Activated naive CD4-positive, alpha-beta T cell treated with anti-CD3 and anti-CD28 coated beads, Interleukin-2, amount 50 U/mL, for 24 hours (primary cell): ENCODE measurements around the gene DCAF12.

Source experiments
- H3K27ac Mint-ChIP-seq: one replicate; pipeline ENCODE4 v1.8.0; 2021; ENCODE audit warnings: mild to moderate bottlenecking, mixed read lengths
- H3K27me3 Mint-ChIP-seq: one replicate; pipeline ENCODE4 v1.8.0; 2021; ENCODE audit warnings: mixed read lengths
- H3K36me3 Mint-ChIP-seq: one replicate; pipeline ENCODE4 v1.8.0; 2021; ENCODE audit warnings: mixed read lengths
- H3K4me1 Mint-ChIP-seq: one replicate; pipeline ENCODE4 v1.8.0; 2021; ENCODE audit warnings: mixed read lengths
- H3K4me3 Mint-ChIP-seq: one replicate; pipeline ENCODE4 v1.8.0; 2021; ENCODE audit warnings: mild to moderate bottlenecking, mixed read lengths
- H3K9me3 Mint-ChIP-seq: one replicate; pipeline ENCODE4 v1.8.0; 2021; ENCODE audit warnings: mixed read lengths

DCAF12 gene

GRCh38 chr9:34096751-34097150 is 29.7 kb downstream of the DCAF12 start:
- Mint-ChIP-seq H3K9me3 (no peaks in the 10 kb centered on the region), H3K4me1 (peaks cover 5% of the 10 kb centered on the region), H3K4me3 (no peak overlapping the region), H3K27me3 (no peaks in the 10 kb centered on the region), H3K36me3 (peaks cover 10% of the 10 kb centered on the region), H3K27ac (no peak overlapping the region)

DNA sequence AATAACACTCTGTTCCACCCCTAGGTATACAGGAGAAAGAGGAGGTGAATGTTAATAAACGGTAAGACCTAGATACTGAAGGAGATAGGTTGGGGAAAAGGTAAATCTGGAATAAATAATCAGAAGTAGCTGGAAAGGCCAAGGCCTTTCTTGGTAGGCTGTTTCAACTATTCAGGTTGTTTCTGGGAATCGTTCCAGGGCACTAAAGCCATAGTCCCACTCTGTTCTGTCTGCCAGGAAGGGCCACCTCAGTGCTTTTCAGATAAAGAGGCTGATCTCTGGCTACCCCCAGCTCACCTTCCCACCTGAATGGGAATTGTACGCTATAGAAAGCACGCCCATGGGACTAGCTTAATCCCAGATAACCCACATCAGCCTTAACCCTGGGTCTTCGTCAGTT is 32.9 kb downstream of the DCAF12 start:
- peaks cover 5% of the 10 kb centered on the region for H3K4me1 Mint-ChIP-seq
- peaks cover 12% of the 10 kb centered on the region for H3K36me3 Mint-ChIP-seq
- H3K27ac Mint-ChIP-seq: no peak overlapping the region

GRCh38 chr9:34089311-34089710 is 37.2 kb downstream of the DCAF12 start:
- no peak overlapping the region for H3K27ac Mint-ChIP-seq
- peaks cover 12% of the 10 kb centered on the region for H3K4me1 Mint-ChIP-seq
- H3K4me3 Mint-ChIP-seq: no peak overlapping the region
- H3K27me3 Mint-ChIP-seq: no peaks in the 10 kb centered on the region
- H3K36me3 Mint-ChIP-seq: peaks cover 16% of the 10 kb centered on the region
- no peaks in the 10 kb centered on the region for H3K9me3 Mint-ChIP-seq

More for the DNA sequence above, 32.9 kb downstream of the DCAF12 start:
- Mint-ChIP-seq H3K4me3 (no peak overlapping the region), H3K27me3 (no peaks in the 10 kb centered on the region), H3K9me3 (no peaks in the 10 kb centered on the region)

- H3K27ac Mint-ChIP-seq: no peak overlapping the region
- H3K4me3 Mint-ChIP-seq: no peak overlapping the region
Measured at GRCh38 chr9:34087370-34087769, 39.1 kb downstream of the DCAF12 start.

GRCh38 chr9:34086864-34087263 is 39.6 kb downstream of the DCAF12 start:
- no peaks in the 10 kb centered on the region for H3K9me3 Mint-ChIP-seq
- H3K4me1 Mint-ChIP-seq: peaks cover 8% of the 10 kb centered on the region
- H3K27me3 Mint-ChIP-seq: no peaks in the 10 kb centered on the region
- peaks cover 8% of the 10 kb centered on the region for H3K36me3 Mint-ChIP-seq
- no peak overlapping the region for H3K4me3 Mint-ChIP-seq
- no peak overlapping the region for H3K27ac Mint-ChIP-seq

More at GRCh38 chr9:34087370-34087769, 39.1 kb downstream of the DCAF12 start:
- H3K9me3 Mint-ChIP-seq: no peaks in the 10 kb centered on the region
- peaks cover 12% of the 10 kb centered on the region for H3K4me1 Mint-ChIP-seq
- no peaks in the 10 kb centered on the region for H3K27me3 Mint-ChIP-seq
- H3K36me3 Mint-ChIP-seq: peaks cover 11% of the 10 kb centered on the region

- Mint-ChIP-seq H3K36me3 (peaks cover 8% of the 10 kb centered on the region), H3K4me1 (peaks cover 7% of the 10 kb centered on the region), H3K9me3 (no peaks in the 10 kb centered on the region), H3K27me3 (no peaks in the 10 kb centered on the region), H3K4me3 (no peak overlapping the region), H3K27ac (peak overlapping the region; percentile 80)
Measured at GRCh38 chr9:34085581-34086500, 40.7 kb downstream of the DCAF12 start.

GRCh38 chr9:34084562-34084961 is 41.9 kb downstream of the DCAF12 start:
- Mint-ChIP-seq H3K4me3 (no peak overlapping the region), H3K36me3 (peaks cover 8% of the 10 kb centered on the region), H3K9me3 (no peaks in the 10 kb centered on the region), H3K27ac (no peak overlapping the region), H3K4me1 (peaks cover 7% of the 10 kb centered on the region), H3K27me3 (no peaks in the 10 kb centered on the region)

DNA sequence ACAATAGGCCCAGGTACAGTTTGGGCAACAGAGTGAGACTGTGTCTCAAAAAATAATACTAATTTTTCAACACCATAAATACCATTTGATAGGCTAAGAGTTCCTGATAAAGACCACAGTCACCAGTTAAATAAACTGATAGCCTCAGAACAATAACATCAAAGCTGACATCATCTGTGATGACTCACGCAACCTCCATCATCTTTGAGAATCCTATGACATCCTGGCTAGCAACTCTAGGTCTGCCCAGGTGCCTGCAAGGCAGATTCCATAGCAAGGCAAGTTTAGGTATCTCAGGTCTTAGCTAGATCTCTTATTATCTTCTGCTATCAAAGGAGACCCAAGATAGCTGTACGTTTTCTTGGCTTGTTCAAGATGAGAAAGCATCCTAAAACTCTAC is 47.3 kb downstream of the DCAF12 start:
- Mint-ChIP-seq H3K27me3 (no peaks in the 10 kb centered on the region), H3K27ac (no peak overlapping the region), H3K4me3 (no peak overlapping the region), H3K36me3 (no peaks in the 10 kb centered on the region), H3K4me1 (no peaks in the 10 kb centered on the region), H3K9me3 (no peaks in the 10 kb centered on the region)

GRCh38 chr9:34072868-34073590 is 53.5 kb downstream of the DCAF12 start:
- Mint-ChIP-seq H3K9me3 (no peaks in the 10 kb centered on the region), H3K36me3 (no peaks in the 10 kb centered on the region), H3K27ac (no peak overlapping the region), H3K4me3 (no peak overlapping the region), H3K27me3 (no peaks in the 10 kb centered on the region), H3K4me1 (no peaks in the 10 kb centered on the region)

DNA sequence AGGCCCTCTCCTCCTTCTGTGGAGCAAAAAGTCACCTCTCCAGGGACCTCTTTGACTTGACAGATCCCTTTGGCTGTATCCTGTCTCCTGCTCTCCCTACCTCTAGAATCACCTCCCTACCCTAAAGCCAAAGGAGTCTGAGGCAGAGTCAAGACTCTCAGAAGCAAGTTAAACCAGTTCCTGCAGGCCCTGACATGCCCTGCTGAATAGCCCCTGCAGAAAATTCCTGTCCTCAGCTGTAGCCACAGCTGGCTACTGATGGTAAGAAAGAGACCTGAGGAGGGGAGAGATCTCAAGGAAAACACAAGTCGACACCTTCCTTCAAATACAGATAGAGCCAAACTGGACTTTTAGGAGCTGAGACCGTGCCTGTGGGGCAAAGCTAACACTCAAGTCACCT is 54.1 kb downstream of the DCAF12 start:
- no peak overlapping the region for H3K4me3 Mint-ChIP-seq
- H3K9me3 Mint-ChIP-seq: no peaks in the 10 kb centered on the region
- H3K27ac Mint-ChIP-seq: no peak overlapping the region
- H3K4me1 Mint-ChIP-seq: no peaks in the 10 kb centered on the region
- no peaks in the 10 kb centered on the region for H3K27me3 Mint-ChIP-seq
- H3K36me3 Mint-ChIP-seq: no peaks in the 10 kb centered on the region

GRCh38 chr9:34070606-34071324 is 55.7 kb downstream of the DCAF12 start:
- Mint-ChIP-seq H3K9me3 (no peaks in the 10 kb centered on the region), H3K4me3 (no peak overlapping the region), H3K27me3 (no peaks in the 10 kb centered on the region), H3K27ac (no peak overlapping the region), H3K4me1 (no peaks in the 10 kb centered on the region), H3K36me3 (no peaks in the 10 kb centered on the region)

DNA sequence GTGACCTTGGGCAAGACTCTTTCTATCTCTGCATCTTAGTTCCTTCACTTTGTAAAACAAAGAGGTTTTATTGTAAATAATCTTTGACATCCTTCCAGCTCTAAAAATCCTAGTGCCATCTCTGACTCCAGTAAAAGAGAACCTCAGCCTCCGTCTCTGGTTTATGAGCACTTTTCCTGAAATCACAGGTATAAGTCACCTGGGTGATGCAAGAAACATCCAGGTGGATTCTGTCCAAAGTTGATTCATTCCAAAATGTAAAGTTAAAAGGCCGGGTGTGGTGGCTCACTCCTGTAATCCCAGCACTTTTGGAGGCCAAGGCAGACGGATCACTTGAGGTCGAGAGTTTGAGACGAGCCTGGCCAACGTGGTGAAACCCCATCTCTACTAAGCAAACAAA is 56.7 kb downstream of the DCAF12 start:
- Mint-ChIP-seq H3K27ac (no peak overlapping the region), H3K4me1 (no peaks in the 10 kb centered on the region), H3K9me3 (no peaks in the 10 kb centered on the region), H3K27me3 (no peaks in the 10 kb centered on the region), H3K4me3 (no peak overlapping the region), H3K36me3 (no peaks in the 10 kb centered on the region)

DNA sequence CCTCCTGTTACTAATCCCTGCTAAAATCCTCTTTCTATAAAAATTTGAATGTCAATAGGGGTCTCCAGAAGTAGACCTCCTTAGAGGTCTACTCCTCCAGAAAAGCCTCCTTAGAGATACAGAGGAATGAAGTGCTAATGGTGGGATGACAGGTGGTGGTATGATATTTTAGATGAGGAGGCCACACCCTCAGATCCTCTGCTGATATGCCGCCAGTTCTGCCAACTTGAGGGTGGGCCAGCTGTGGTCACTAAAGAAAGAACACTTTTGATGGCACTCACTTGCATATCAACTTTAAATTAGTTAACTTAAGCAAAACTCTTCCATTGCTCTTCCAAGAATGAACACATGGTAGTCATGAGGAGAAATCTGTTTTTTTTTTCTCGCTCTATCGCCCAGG is 61.0 kb downstream of the DCAF12 start:
- Mint-ChIP-seq H3K27ac (no peak overlapping the region), H3K36me3 (no peaks in the 10 kb centered on the region), H3K27me3 (no peaks in the 10 kb centered on the region), H3K4me1 (no peaks in the 10 kb centered on the region), H3K4me3 (no peak overlapping the region), H3K9me3 (no peaks in the 10 kb centered on the region)

GRCh38 chr9:34059954-34060353 is 66.5 kb downstream of the DCAF12 start:
- no peaks in the 10 kb centered on the region for H3K27me3 Mint-ChIP-seq
- H3K27ac Mint-ChIP-seq: no peak overlapping the region
- H3K4me1 Mint-ChIP-seq: no peaks in the 10 kb centered on the region

DNA sequence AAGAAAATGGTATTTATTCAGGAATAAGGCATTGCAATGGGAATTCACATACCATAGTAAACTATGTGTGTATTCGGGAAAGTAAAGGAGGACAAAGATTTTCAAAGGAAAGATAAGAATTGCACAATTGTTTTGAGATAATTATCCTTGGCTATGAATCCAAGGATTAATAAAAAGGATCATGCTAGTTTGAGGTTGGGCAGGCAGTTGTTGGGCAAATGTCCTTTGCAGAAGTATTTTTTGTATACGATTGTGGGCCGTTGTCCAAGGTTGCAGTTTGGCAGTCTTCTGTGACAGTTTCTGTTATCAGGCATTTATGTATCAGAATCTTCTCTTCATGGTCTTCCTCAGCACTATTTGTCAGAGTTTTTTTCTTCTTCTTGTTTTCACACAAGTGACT is 67.2 kb downstream of the DCAF12 start:
- no peaks in the 10 kb centered on the region for H3K9me3 Mint-ChIP-seq
- no peak overlapping the region for H3K27ac Mint-ChIP-seq
- H3K27me3 Mint-ChIP-seq: no peaks in the 10 kb centered on the region
- no peak overlapping the region for H3K4me3 Mint-ChIP-seq
- no peaks in the 10 kb centered on the region for H3K4me1 Mint-ChIP-seq
- H3K36me3 Mint-ChIP-seq: no peaks in the 10 kb centered on the region

More at GRCh38 chr9:34059954-34060353, 66.5 kb downstream of the DCAF12 start:
- no peaks in the 10 kb centered on the region for H3K9me3 Mint-ChIP-seq
- no peak overlapping the region for H3K4me3 Mint-ChIP-seq
- H3K36me3 Mint-ChIP-seq: no peaks in the 10 kb centered on the region
